ENCODE measurements around the gene MRPL49.

MRPL49 gene

GRCh38 chr11:65121865-65122696 is at the start of gene MRPL49, which contains the start of gene FAU:
Gene MRPL49, plus strand, starts transcription at chr11:65122321. Its CDS starts 26 bp downstream, at chr11:65122347.
Gene FAU, minus strand, starts transcription at chr11:65122134. Its CDS starts 321 bp downstream, at chr11:65121813.
- DNase-seq (ENCODE audit: low spot score) = peak; percentile 98

DNA sequence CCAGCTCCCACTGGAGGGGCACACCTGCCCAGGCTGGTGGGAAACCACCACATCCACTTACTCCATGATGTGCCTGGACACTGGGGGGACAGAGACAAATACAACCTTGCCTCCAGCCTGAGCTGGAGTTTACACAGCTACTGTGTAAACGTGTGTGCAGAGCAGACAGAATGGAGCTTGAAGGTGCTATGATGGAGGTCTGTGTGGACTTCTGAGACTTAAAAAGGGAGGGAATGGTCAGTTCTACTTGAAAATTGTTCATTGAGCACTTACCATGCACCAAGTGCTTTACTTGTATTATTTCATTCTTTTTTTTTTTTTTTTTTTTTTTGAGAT is 49.5 kb upstream of the MRPL49 start:
- no peak for DNase-seq (ENCODE audit: low spot score)

- DNase-seq (ENCODE audit: low spot score) = peak; percentile 26
Observed at GRCh38 chr11:65077451-65077850, 44.7 kb upstream of the MRPL49 start.

DNA sequence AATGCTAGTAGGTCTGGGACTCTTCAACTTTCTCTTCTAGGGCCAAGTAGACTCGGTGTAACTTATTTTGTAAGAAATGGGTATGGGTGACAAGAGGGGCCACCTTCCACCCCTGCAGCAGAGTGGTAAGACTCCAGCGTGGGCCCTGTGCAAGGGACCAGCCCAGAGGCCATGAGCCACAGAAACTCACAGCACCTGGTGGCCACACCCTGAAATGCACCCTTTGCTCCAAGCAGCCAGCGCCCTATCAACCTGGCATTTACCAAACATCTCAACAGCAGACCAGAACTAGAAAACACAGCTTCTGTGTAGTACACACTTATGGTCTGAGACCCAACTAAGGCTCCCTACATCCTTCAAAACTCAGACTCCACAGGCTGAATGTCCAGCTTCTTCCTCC is 44.0 kb upstream of the MRPL49 start:
- peak; percentile 45 for DNase-seq (ENCODE audit: low spot score)

DNA sequence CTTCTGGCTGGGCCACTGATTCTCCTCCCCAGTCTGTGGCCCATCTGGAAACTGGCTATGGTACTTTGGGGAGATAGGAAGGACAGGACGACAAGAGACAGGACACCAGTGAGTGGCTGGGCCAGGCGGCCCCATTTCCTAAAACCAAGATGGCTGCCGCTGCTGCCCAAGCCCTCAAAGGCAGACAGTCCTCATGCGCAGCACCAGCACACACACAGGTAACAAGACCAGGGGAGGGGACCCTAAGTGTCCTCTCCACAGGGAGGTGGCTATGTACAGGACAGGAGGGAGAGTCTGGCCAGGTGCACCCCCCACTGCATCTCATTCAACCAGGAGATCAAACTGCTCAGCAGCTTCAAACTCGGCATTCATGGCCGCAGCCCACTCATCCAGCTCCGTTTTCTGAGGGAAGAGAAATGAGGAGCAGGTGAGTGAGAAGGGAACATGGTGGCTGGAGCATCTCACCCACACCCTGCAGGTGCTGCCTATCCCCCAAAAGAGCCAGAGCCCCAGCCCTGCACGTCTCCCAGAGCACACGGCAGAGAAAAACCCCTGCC is 43.3 kb upstream of the MRPL49 start:
- no peak for DNase-seq (ENCODE audit: low spot score)

DNA sequence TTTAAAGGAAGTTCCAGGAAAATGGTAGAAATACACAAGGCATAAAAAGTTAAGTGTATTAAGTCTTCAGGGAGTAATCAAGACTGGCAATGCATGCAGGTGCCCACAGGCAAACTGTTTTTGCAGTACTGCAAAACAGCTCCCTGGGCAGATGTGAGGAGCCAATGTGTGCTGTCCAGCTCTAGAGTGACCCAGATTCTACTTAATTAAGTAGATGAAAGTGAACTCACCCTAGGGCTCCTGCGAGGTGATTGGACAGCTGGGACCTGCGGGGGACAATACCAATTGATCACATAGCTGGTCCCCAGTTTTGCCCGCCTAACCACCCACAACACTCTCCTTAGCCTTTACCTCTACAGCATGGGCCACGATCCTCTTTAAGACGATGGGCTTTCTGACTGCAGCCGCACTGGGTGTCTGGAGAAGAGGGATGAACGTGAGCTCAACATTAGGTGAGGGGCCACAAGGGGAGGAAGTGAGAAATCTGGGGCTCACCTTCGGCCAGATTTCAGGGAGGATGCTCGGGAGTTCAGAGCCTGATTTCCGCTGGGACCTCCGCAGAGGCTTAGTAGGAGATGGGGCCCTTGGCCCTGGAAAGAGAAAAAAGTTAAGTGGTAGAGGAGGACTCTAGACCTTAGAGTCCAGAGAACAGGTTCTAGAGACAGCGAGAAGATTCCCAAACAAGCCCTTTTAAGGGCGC is 38.8 kb upstream of the MRPL49 start:
- no peak for DNase-seq (ENCODE audit: low spot score)

- peak; percentile 94 for DNase-seq (ENCODE audit: low spot score)
Observed at GRCh38 chr11:65083834-65084597, 38.1 kb upstream of the MRPL49 start, which contains the start of the genes CDCA5 and ZFPL1. Gene CDCA5, minus strand, starts transcription at chr11:65084040. Its CDS starts 62 bp downstream, at chr11:65083978. Gene ZFPL1, plus strand, starts transcription at chr11:65084222. Its CDS starts 477 bp downstream, at chr11:65084699.

DNA sequence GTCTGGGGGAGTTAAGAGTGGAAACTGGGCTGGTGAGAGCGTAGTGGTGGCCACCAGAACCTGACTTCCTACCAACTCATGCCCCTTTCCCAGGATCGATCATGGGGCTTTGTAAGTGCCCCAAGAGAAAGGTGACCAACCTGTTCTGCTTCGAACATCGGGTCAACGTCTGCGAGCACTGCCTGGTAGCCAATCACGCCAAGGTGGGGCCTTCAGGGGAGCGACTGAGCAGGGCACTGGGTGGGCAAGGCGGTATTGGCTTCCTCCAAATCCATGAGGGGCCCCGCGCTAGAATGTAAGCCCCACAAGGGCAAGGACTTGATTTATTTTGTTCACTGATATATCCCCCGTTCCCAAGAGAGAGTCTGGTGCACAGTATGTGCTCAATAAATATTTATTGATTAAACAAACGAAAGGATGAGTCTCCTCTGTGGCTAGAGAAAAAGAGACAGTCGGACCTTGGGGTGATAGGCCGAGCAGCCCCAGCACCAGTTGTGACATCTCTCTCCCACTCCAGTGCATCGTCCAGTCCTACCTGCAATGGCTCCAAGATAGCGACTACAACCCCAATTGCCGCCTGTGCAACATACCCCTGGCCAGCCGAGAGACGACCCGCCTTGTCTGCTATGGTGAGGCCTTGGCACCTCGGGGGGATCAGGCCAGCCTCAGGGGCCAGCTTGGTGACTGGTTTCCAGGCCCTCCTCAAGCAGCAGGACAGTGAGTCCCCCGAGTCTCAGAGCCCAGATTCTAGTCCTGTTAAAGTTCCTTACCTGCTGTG is 37.3 kb upstream of the MRPL49 start:
- no peak for DNase-seq (ENCODE audit: low spot score)

GRCh38 chr11:65085446-65085845 is 36.7 kb upstream of the MRPL49 start:
- no peak for DNase-seq (ENCODE audit: low spot score)

- DNase-seq (ENCODE audit: low spot score) = no peak
Observed at GRCh38 chr11:65086809-65087208, 35.3 kb upstream of the MRPL49 start.

- no peak for DNase-seq (ENCODE audit: low spot score)
Observed at GRCh38 chr11:65087216-65087615, 34.9 kb upstream of the MRPL49 start.

DNA sequence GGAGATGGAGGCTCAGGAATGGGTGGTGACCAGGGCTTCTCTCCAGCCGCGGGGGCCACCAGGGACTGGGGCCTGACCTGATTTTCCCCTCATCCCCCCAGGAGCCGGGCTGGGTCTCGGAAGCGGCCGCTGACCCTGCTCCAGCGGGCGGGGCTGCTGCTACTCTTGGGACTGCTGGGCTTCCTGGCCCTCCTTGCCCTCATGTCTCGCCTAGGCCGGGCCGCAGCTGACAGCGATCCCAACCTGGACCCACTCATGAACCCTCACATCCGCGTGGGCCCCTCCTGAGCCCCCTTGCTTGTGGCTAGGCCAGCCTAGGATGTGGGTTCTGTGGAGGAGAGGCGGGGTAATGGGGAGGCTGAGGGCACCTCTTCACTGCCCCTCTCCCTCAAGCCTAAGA is 34.3 kb upstream of the MRPL49 start:
- DNase-seq (ENCODE audit: low spot score) = no peak

GRCh38 chr11:65089621-65090020 is 32.5 kb upstream of the MRPL49 start:
- no peak for DNase-seq (ENCODE audit: low spot score)

DNA sequence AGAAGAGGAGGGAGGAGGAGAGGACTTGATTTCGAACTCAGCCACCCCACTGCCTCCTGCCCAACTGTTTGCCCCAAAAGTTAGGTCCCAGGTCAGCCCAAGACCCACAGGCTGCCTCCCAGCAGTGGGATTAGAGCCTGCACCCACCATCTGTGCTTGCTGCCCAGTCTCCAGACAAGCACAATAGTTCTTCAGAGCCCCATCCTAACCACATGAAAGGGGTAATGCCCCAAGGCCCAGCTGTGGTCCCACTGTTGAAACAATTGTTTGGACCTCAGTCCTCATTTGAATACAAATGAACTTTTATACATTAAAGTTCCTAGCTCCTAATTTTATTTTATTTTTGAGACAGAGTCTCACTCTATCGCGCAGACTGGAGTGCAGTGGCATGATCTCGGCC is 31.5 kb upstream of the MRPL49 start:
- no peak for DNase-seq (ENCODE audit: low spot score)

DNA sequence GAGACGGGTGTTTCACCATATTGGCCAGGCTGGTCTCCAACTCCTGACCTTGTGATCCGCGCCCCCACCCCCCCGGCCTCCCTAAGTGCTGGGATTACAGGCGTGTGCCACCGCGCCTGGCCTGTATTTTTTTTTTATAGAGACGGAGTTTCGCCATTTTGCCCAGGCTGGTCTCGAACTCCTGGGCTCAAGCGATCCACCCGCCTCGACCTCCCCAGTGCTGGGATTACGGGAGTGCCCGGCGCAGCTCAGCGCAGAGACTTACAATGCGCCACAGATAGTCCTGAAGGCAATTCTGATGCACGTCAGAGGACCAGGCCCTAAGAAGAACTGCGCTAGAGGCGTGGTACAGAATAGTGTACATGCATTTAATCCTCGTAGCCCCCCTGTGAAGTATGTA is 26.7 kb upstream of the MRPL49 start:
- no peak for DNase-seq (ENCODE audit: low spot score)

- peak; percentile 92 for DNase-seq (ENCODE audit: low spot score)
Observed at GRCh38 chr11:65095974-65096806, 25.9 kb upstream of the MRPL49 start, which contains the start of gene VPS51. Gene VPS51, plus strand, starts transcription at chr11:65096214. Its CDS starts 37 bp downstream, at chr11:65096251.

- DNase-seq (ENCODE audit: low spot score) = no peak
Observed at GRCh38 chr11:65096926-65097325, 25.2 kb upstream of the MRPL49 start.

GRCh38 chr11:65100674-65101350 is 21.3 kb upstream of the MRPL49 start:
- DNase-seq (ENCODE audit: low spot score) = no peak
